HG03558 (cell line): ENCODE measurements around the gene WRAP73.

ENCODE experiments used
- ATAC-seq: cut with Tn5 transposase; IDR thresholded peaks from one replicate; pipeline ENCODE4 v1.9.1; 2021; ENCODE audit warnings: moderate number of reproducible peaks; ENCODE audit not compliant: unreplicated experiment; ENCODE audit errors: extremely low read depth

Gene WRAP73

GRCh38 chr1:3603571-3604467, 46.1 kb downstream of the WRAP73 start:
- no peak for ATAC-seq

- no peak for ATAC-seq
These were observed 46.7 kb downstream of the WRAP73 start for GRCh38 chr1:3603156-3603555.

GRCh38 chr1:3602375-3602774, 47.5 kb downstream of the WRAP73 start:
- ATAC-seq, result no peak

- no peak for ATAC-seq
These were observed 48.2 kb downstream of the WRAP73 start for GRCh38 chr1:3601743-3602142.

GRCh38 chr1:3600354-3600753, 49.5 kb downstream of the WRAP73 start:
- ATAC-seq, result no peak

GRCh38 chr1:3599816-3600215, 50.1 kb downstream of the WRAP73 start:
- ATAC-seq, result no peak

GRCh38 chr1:3599286-3599811, 50.6 kb downstream of the WRAP73 start:
- no peak for ATAC-seq

- no peak for ATAC-seq
These were observed 51.2 kb downstream of the WRAP73 start for GRCh38 chr1:3598522-3599285.

GRCh38 chr1:3598051-3598491, 51.8 kb downstream of the WRAP73 start:
- no peak for ATAC-seq

GRCh38 chr1:3597599-3597964, 52.3 kb downstream of the WRAP73 start:
- no peak for ATAC-seq

- no peak for ATAC-seq
These were observed 53.0 kb downstream of the WRAP73 start for GRCh38 chr1:3596663-3597598.

- ATAC-seq, result no peak
These were observed 54.0 kb downstream of the WRAP73 start for GRCh38 chr1:3595949-3596348.

- ATAC-seq, result no peak
These were observed 55.1 kb downstream of the WRAP73 start for GRCh38 chr1:3594706-3595377.

GRCh38 chr1:3593745-3594144, 56.2 kb downstream of the WRAP73 start:
- no peak for ATAC-seq

GRCh38 chr1:3593334-3593733, 56.6 kb downstream of the WRAP73 start:
- no peak for ATAC-seq

GRCh38 chr1:3590951-3591865, 58.7 kb downstream of the WRAP73 start:
- ATAC-seq, result no peak

- no peak for ATAC-seq
These were observed 59.7 kb downstream of the WRAP73 start for GRCh38 chr1:3590139-3590763.

GRCh38 chr1:3588395-3588794, 61.5 kb downstream of the WRAP73 start:
- ATAC-seq, result no peak
